K562 (cell line): Measurements from ENCODE around the gene NSDHL. TPM values are rescaled to one million over a fixed set of nuclear protein-coding genes. Genes with fewer than 3 reads are reported as not detected.
A peak's percentile ranks its signal among the peaks of the same experiment; 100 is the strongest.

Source experiments
- CTCF ChIP-seq, 3 experiments: IDR thresholded peaks in 2 of 3; conservative IDR thresholded peaks in 1 of 3; 2 replicates each; pipeline ENCODE4 v1.5.1; 2011 to 2012; ENCODE audit warnings: low read length in 3 of 3, mild to moderate bottlenecking in 3 of 3, control low read depth in 2 of 3, improper control_type of control experiment in 1 of 3, inconsistent platforms in 1 of 3, low read depth in 1 of 3, mixed read lengths in 1 of 3, moderate library complexity in 1 of 3; ENCODE audit not compliant: insufficient read depth in 2 of 3
- HCFC1 ChIP-seq: IDR thresholded peaks from 2 replicates; pipeline ENCODE4 v1.6.1; 2012; ENCODE audit warnings: low read depth, low read length, improper control_type of control experiment
- HNRNPH1 ChIP-seq: fragments of 200-400 bp; formaldehyde crosslinking; optimal IDR thresholded peaks from 2 replicates; pipeline ENCODE3; 2017; ENCODE audit warnings: low read depth, mild to moderate bottlenecking, low read length, moderate library complexity
- RAD21 ChIP-seq, 2 experiments: fragments of 250-450 bp in 1 of 2; fragments of 450-650 bp in 1 of 2; sonication (Bioruptor Pico) in 1 of 2; formaldehyde crosslinking in 1 of 2; IDR thresholded peaks in 1 of 2; conservative IDR thresholded peaks in 1 of 2; 2 replicates each; pipeline versions ENCODE4 v1.4.0 to v1.8.0; 2020 to 2022; ENCODE audit warnings: mild to moderate bottlenecking in 2 of 2, moderate library complexity in 1 of 2
- REST ChIP-seq, 2 experiments: fragments of 450-650 bp; formaldehyde crosslinking in 1 of 2; IDR thresholded peaks; 2 replicates each; pipeline versions ENCODE4 v1.4.0 to v1.6.1; 2014 to 2020; ENCODE audit warnings: mild to moderate bottlenecking in 2 of 2, borderline replicate concordance in 1 of 2, low read depth in 1 of 2
- SMC3 ChIP-seq: conservative IDR thresholded peaks from 2 replicates; pipeline ENCODE4 v1.6.1; 2011; ENCODE audit warnings: low read depth, low read length, improper control_type of control experiment; ENCODE audit not compliant: insufficient read depth
- ZBTB5 ChIP-seq: fragments of 450-650 bp; IDR thresholded peaks from 2 replicates; pipeline ENCODE4 v1.6.1; 2017; ENCODE audit warnings: antibody characterized with exemption
- ZNF551 ChIP-seq: fragments of 250-450 bp; sonication (Bioruptor Pico); IDR thresholded peaks from 2 replicates; pipeline ENCODE4 v1.5.0; 2021; ENCODE audit warnings: mild to moderate bottlenecking, moderate library complexity
- ZNF592 ChIP-seq: fragments of 450-650 bp; IDR thresholded peaks from 2 replicates; pipeline ENCODE4 v1.6.1; 2017; ENCODE audit warnings: antibody characterized with exemption, mild to moderate bottlenecking
- polyA plus RNA-seq, 8 experiments: library from polyadenylated mRNA; depleted of rRNA in 4 of 8; stranded (reverse) in 5 of 8; unstranded in 3 of 8; fragments of >200 nt; fragmentation: Nextera tagmentation in 2 of 8; fragmentation: Illumina TruSeq in 1 of 8; extraction: Ambion mirVana in 2 of 8; extraction: Trizol in 1 of 8; gene quantifications; 2 replicates each; pipeline versions ENCODE4 v1.2.1 to v1.2.3, GENCODE V29; 2011 to 2014; ENCODE audit warnings: inconsistent platforms in 1 of 8, missing spikeins in 1 of 8
- total RNA-seq, 7 experiments: library from RNA; depleted of rRNA in 6 of 7; stranded (reverse); fragments of >200 nt in 6 of 7; fragmentation: Illumina TruSeq in 2 of 7; extraction: Trizol in 2 of 7; gene quantifications; 2 replicates each; pipeline versions ENCODE4 v1.2.1 to v1.2.3, GENCODE V29; 2011 to 2021; ENCODE audit warnings: low replicate concordance in 1 of 7

The NSDHL gene
- total and polyA plus RNA-seq, 9 of the 15 experiments (the other 6 are each of a cell fraction or from before 2014, with no cell fraction given): 22.5 to 63.4 (median 40.8) TPM

GRCh38 chrX:152817078-152817764 is 13.6 kb upstream of the NSDHL start (continued):
- TF ChIP-seq REST (IDR thresholded peaks at IDR 0.05; ENCODE audit: borderline replicate concordance) (peak; percentile 56; the same call in 1 of the 2 replicates), REST (CRISPR knock-in tag; IDR thresholded peaks at IDR 0.05; ENCODE audit: low read depth) (no peak), ZBTB5 (no peak), CTCF (IDR thresholded peaks at IDR 0.05 in 2 of 3, conservative IDR thresholded peaks at IDR 0.05 in 1 of 3; ENCODE audit: insufficient read depth in 2 of 3, low read depth in 1 of 3, low read length in 3 of 3) (peak; percentile 63 to 81 (median 73)), RAD21 (CRISPR knock-in tag; conservative IDR thresholded peaks at IDR 0.05 in 1 of 2, IDR thresholded peaks at IDR 0.05 in 1 of 2) (peak; percentile 70 to 73), SMC3 (peak; percentile 55), ZNF551 (CRISPR knock-in tag) (no peak), HNRNPH1 (no peak), HCFC1 (no peak), ZNF592 (no peak)
